ENCODE data around the gene CLMP. TPM values are rescaled to one million over a fixed set of nuclear protein-coding genes. Genes with fewer than 3 reads are reported as not detected.

The CLMP gene
- total RNA-seq, 1 donor from 2014 or later, result 3.4 TPM

DNA sequence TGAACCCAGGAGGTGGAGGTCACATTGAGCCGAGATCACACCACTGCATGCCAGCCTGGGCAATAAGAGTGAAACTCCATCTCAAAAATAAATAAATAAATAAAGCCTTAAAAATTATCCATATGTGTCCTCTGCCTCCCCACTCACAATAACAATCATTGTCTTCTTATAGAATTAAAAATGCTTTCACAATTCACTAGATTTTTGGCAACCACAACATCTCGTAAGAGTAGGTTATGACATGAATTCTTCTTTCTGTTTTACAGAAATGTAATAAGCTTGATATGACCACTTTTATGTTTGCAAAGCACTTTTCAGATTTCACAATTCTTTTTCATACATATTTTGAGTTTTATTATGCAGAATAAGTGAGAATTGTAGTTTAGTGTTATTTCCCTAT, 78.6 kb downstream of the CLMP start:
- Histone ChIP-seq H3K27ac (replicated peaks) (no peak overlapping the region), H3K4me1 (peaks cover 8% of the 10 kb centered on the region), H3K9me3 (replicated peaks) (peaks cover 16% of the 10 kb centered on the region), H3K4me3 (no peak overlapping the region), H3K36me3 (no peaks in the 10 kb centered on the region), H3K27me3 (ENCODE audit: low read depth) (peaks cover 11% of the 10 kb centered on the region)
- TF ChIP-seq, protein P1, sequence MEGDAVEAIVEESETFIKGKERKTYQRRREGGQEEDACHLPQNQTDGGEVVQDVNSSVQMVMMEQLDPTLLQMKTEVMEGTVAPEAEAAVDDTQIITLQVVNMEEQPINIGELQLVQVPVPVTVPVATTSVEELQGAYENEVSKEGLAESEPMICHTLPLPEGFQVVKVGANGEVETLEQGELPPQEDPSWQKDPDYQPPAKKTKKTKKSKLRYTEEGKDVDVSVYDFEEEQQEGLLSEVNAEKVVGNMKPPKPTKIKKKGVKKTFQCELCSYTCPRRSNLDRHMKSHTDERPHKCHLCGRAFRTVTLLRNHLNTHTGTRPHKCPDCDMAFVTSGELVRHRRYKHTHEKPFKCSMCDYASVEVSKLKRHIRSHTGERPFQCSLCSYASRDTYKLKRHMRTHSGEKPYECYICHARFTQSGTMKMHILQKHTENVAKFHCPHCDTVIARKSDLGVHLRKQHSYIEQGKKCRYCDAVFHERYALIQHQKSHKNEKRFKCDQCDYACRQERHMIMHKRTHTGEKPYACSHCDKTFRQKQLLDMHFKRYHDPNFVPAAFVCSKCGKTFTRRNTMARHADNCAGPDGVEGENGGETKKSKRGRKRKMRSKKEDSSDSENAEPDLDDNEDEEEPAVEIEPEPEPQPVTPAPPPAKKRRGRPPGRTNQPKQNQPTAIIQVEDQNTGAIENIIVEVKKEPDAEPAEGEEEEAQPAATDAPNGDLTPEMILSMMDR (IDR thresholded peaks at IDR 0.05; ENCODE audit: borderline replicate concordance), result no peak
- no peak for DNase-seq
- intact Hi-C loops (cut with micrococcal nuclease), result no loop called here

DNA sequence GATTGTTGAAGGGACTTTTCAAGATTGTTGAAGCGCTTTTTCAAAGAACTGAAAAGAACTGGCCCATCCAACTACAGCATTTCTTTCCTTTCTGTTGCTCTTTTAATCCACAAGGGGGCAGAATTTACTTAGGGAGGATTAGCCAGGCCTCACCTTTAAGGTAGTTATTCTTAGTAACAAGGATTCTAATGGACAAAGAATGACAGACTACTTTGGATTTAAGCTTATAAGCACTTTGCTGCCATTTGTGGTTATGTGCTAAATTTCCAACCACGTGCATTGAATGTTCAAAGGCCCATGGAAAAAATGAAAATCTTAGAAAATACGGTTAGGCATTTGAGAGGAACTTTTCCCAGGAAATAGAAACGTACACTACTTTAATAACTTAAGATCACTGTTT, 83.6 kb downstream of the CLMP start:
- intact Hi-C loops (cut with micrococcal nuclease), result loop anchor here (2.0 kb wide), 1 partner anchor 135 kb away; no protein-coding TSS in a partner anchor
- no peak for DNase-seq
- H3K4me1 ChIP-seq, result peaks cover 9% of the 10 kb centered on the region
- peak overlapping the region; percentile 51 for H3K27ac ChIP-seq (replicated peaks)
- H3K4me3 ChIP-seq, result no peak overlapping the region
- peaks cover 8% of the 10 kb centered on the region for H3K27me3 ChIP-seq (ENCODE audit: low read depth)
- peaks cover 15% of the 10 kb centered on the region for H3K9me3 ChIP-seq (replicated peaks)
- TF ChIP-seq, protein P1 (IDR thresholded peaks at IDR 0.05; ENCODE audit: borderline replicate concordance), result peak; percentile 85
- no peaks in the 10 kb centered on the region for H3K36me3 ChIP-seq

DNA sequence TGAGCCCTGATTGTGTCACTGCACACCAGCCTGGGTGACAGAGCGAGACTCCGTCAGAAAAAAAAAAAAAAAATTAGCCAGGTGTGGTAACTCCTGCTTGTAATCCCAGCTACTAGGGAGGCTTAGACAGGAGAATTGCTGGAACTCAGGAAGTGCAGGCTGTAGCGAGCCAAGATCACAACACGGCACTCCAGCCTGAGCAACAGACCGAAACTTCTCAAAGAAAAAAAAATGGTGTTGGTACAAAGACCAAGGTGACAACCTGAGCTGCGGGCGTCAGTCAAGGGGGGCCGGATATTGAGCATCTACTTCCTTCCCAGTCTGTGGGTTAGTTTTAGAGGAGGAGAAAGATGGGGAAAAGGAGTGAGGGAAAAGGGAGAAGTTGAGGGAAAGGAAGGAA, 84.7 kb downstream of the CLMP start:
- no peak overlapping the region for H3K27ac ChIP-seq (replicated peaks)
- no peaks in the 10 kb centered on the region for H3K36me3 ChIP-seq
- H3K9me3 ChIP-seq (replicated peaks), result peaks cover 4% of the 10 kb centered on the region
- TF ChIP-seq, protein P1 (IDR thresholded peaks at IDR 0.05; ENCODE audit: borderline replicate concordance), result no peak
- H3K4me1 ChIP-seq, result peaks cover 9% of the 10 kb centered on the region
- H3K27me3 ChIP-seq (ENCODE audit: low read depth), result peaks cover 8% of the 10 kb centered on the region
- H3K4me3 ChIP-seq, result no peak overlapping the region
- intact Hi-C loops (cut with micrococcal nuclease), result loop anchor here (2.0 kb wide), 1 partner anchor 136 kb away; no protein-coding TSS in a partner anchor
- DNase-seq, result no peak

DNA sequence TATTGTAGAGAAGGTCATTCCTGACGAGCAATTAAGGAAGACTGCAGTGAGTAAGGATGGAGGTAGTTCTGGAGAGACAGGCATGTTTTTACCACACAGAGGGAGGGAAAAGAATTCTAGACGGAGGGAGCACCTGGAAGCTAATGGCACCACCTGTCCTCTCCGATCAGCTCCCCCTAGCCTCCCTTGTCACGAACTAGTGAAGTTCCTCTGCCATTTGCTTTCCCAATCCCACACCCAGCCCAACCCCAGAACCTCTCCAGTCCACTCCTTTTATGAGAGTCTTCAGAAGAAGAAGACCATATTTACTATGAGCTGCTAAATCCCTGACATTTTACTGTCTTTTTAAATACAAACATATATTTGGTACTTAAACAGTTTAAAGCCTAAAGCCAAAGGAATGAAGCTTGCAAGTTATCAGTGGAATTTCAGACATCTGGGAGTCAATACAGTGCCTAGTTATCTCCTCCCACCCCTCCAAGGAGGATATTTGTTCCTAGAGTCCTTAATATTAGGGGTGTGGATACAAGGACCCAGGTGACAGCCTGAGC, 87.0 kb downstream of the CLMP start:
- H3K36me3 ChIP-seq, result no peaks in the 10 kb centered on the region
- H3K4me3 ChIP-seq, result no peak overlapping the region
- H3K4me1 ChIP-seq, result peaks cover 25% of the 10 kb centered on the region

DNA sequence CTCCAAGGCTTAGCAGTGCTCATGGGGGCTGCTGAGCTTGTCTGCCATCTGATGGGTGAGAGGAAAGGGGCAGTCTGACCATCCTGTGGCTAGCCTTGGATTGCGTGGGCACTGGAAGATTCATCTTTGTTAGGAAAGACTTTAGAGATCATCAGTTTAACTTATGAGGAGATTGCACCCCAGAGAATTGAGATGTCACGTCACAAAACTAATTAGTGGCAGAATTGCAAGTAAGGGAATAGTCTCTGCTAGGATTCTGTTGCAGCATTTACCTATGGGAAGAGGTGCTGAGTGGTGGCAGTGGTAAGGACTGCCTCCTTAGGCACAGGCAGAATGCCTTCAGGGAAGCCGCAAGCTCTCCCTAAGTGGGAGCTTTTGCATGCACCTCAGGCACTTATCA, 90.4 kb downstream of the CLMP start:
- Histone ChIP-seq H3K9me3 (replicated peaks) (no peaks in the 10 kb centered on the region), H3K27ac (replicated peaks) (no peak overlapping the region), H3K4me1 (peaks cover 47% of the 10 kb centered on the region), H3K27me3 (ENCODE audit: low read depth) (no peaks in the 10 kb centered on the region), H3K36me3 (no peaks in the 10 kb centered on the region), H3K4me3 (no peak overlapping the region)
- intact Hi-C loops (cut with micrococcal nuclease), result no loop called here
- TF ChIP-seq, protein P1 (IDR thresholded peaks at IDR 0.05; ENCODE audit: borderline replicate concordance), result no peak
- DNase-seq, result no peak

More for the DNA sequence above, 87.0 kb downstream of the CLMP start:
- no peak overlapping the region for H3K27ac ChIP-seq (replicated peaks)
- no peaks in the 10 kb centered on the region for H3K9me3 ChIP-seq (replicated peaks)
- intact Hi-C loops (cut with micrococcal nuclease), result no loop called here
- peaks cover 8% of the 10 kb centered on the region for H3K27me3 ChIP-seq (ENCODE audit: low read depth)
- DNase-seq, result no peak
- TF ChIP-seq, protein P1 (IDR thresholded peaks at IDR 0.05; ENCODE audit: borderline replicate concordance), result no peak
